GM12892 (cell line): Measurements from ENCODE around the gene SFN.

ENCODE experiments used
- POLR2A ChIP-seq: IDR thresholded peaks from 2 replicates; pipeline ENCODE4 v1.6.1; 2011; ENCODE audit warnings: low read depth, low read length, control low read depth
- POLR2AphosphoS5 ChIP-seq: IDR thresholded peaks from 2 replicates; pipeline ENCODE4 v1.6.1; 2011; ENCODE audit warnings: low read depth, low read length, control low read depth
- TAF1 ChIP-seq: IDR thresholded peaks from 2 replicates; pipeline ENCODE4 v1.6.1; 2011; ENCODE audit warnings: low read depth, mild to moderate bottlenecking, control low read depth, low read length, borderline replicate concordance

DNA sequence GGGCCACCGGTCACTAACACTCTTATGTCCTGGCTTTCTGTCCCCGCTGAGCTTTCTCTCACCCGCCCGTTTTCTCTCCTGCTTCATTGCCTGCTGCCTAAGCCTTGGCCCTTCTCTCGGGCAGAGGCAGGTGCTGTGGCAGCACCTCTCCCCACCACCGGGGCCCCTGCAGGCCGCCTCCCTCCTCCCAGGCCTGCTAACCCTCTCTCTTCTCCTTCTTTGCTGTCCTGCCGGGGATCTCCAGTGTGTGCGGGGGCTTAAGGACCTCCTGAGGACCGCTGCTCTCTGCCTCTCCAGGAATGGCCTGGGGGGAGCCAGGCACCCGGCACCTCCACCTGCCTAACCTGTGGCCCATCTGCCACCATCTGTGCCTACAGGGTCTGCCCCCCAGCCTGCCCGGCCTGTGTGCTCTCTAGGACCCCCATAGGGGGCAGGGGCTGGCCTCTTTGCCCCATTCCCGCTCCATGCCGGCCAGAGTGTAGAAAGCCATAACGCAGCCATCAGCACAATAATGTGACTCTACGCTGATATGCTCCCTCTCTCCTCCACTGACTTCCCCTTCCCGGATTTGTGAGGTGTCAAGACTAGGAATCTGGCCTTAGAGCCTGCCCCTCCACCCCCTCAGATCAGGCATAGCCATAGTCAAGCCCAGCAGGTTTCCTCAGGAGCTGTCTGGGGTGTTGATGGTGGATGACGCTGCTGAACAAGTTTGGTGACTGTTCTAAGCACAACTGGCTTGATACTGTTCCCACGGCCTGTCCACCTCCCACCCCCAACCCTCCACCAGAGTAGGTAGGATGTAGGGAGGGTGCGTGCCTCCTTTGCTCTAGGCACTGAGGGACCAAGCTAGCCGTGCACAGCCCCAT, 6.1 kb upstream of the SFN start:
- TF ChIP-seq TAF1, result no peak
- TF ChIP-seq POLR2A, result no peak
- TF ChIP-seq POLR2AphosphoS5, result no peak
